GM12878 (cell line): ENCODE results near the gene ADGRL4. TPM values are rescaled to one million over a fixed set of nuclear protein-coding genes. Genes with fewer than 3 reads are reported as not detected.

Source experiments
- ATAC-seq: fragments of 200-7000 bp; cut with Tn5 transposase; 3 replicates; pipeline ENCODE4 v1.9.1; 2020; ENCODE audit warnings: mild to moderate bottlenecking, moderate library complexity
- BruUV-seq: library from RNA; stranded (reverse); fragments of 400-500 nt; replicated peaks from 2 replicates; lab custom pipeline; 2021; lab: Mats Ljungman, UMichigan
- CTCF ChIA-PET: fragments of 300-600 bp; sonication (Branson Sonifier 250); formaldehyde crosslinking; extraction: SDS; loops from one replicate; lab custom pipeline; 2021; ENCODE audit warnings: inconsistent platforms; lab: Yijun Ruan, JAX
- POLR2A ChIA-PET: fragments of 350-600 bp; formaldehyde crosslinking; extraction: SDS; loops from one replicate; lab custom pipeline; 2021; ENCODE audit warnings: inconsistent platforms; lab: Charles Lee
- RAD21 ChIA-PET: fragments of 300-600 bp; sonication (Branson Sonifier 250); formaldehyde crosslinking; loops from one replicate; lab custom pipeline; 2023; ENCODE audit warnings: antibody characterized with exemption; ENCODE audit not compliant: unreplicated experiment; lab: Charles Lee
- SMC1A ChIA-PET: fragments of 300-600 bp; sonication (Branson Sonifier 250); formaldehyde crosslinking; loops from one replicate; lab custom pipeline; 2023; ENCODE audit not compliant: unreplicated experiment, uncharacterized antibody; lab: Charles Lee
- DNase-seq: peaks from one replicate; pipeline ENCODE4 v3.0.0-alpha.2; 2011; ENCODE audit warnings: low read depth, low spot score
- FAIRE-seq: peaks from 3 replicates; lab custom pipeline; 2011; peaks lifted over from hg19 to GRCh38; lab: Jason Lieb, UNC
- H2AFZ ChIP-seq: 2 replicates; pipeline ENCODE4 v1.6.0; 2011; ENCODE audit warnings: low read depth, low read length, control low read depth; ENCODE audit not compliant: control insufficient read depth
- H3K27ac ChIP-seq: 2 replicates; pipeline ENCODE4 v1.5.1; 2011; ENCODE audit warnings: control low read depth; ENCODE audit not compliant: control insufficient read depth, insufficient read depth
- H3K27me3 ChIP-seq, 2 experiments: replicated peaks in 1 of 2; 2 replicates each; pipeline versions ENCODE4 v1.6.0 to v1.6.1; 2011; ENCODE audit warnings: low read length in 1 of 2; ENCODE audit not compliant: control insufficient read depth in 2 of 2, insufficient read depth in 2 of 2
- H3K36me3 ChIP-seq, 2 experiments: 2 replicates each; pipeline ENCODE4 v1.5.1; 2011; ENCODE audit warnings: low read length in 1 of 2; ENCODE audit not compliant: control insufficient read depth in 2 of 2, insufficient read depth in 2 of 2
- H3K4me1 ChIP-seq: 2 replicates; pipeline ENCODE4 v1.6.1; 2011; ENCODE audit warnings: mild to moderate bottlenecking, low read length, moderate library complexity, mixed read lengths; ENCODE audit not compliant: control insufficient read depth, insufficient read depth
- H3K4me2 ChIP-seq: 2 replicates; pipeline ENCODE4 v1.6.0; 2011; ENCODE audit warnings: control low read depth; ENCODE audit not compliant: control insufficient read depth, insufficient read depth
- H3K4me3 ChIP-seq: fragments of 200-600 bp; sonication (generic); 2 replicates; pipeline ENCODE4 v1.5.1; 2016
- H3K79me2 ChIP-seq: 2 replicates; pipeline ENCODE4 v1.6.0; 2011; ENCODE audit warnings: low read length; ENCODE audit not compliant: control insufficient read depth, insufficient read depth
- H3K9ac ChIP-seq: 2 replicates; pipeline ENCODE4 v1.8.0; 2011; ENCODE audit warnings: low read length, control low read depth, mixed read lengths; ENCODE audit not compliant: control insufficient read depth, insufficient read depth
- H3K9me3 ChIP-seq: replicated peaks from 3 replicates; pipeline ENCODE4 v1.5.1; 2011; ENCODE audit warnings: mild to moderate bottlenecking, low read length; ENCODE audit not compliant: control insufficient read depth, insufficient read depth
- H4K20me1 ChIP-seq: 2 replicates; pipeline ENCODE4 v1.6.0; 2011; ENCODE audit not compliant: control insufficient read depth, insufficient read depth
- CBX5 ChIP-seq: sonication (generic); IDR thresholded peaks from 2 replicates; pipeline ENCODE4 v1.6.1; 2016; ENCODE audit warnings: low read depth, moderate library complexity, mild to moderate bottlenecking, inconsistent platforms
- CREM ChIP-seq: IDR thresholded peaks from 2 replicates; pipeline ENCODE4 v1.6.1; 2014; ENCODE audit warnings: antibody characterized with exemption, low read depth
- GABPA ChIP-seq: IDR thresholded peaks from 2 replicates; pipeline ENCODE4 v1.6.1; 2014; ENCODE audit warnings: antibody characterized with exemption, low read depth, mild to moderate bottlenecking, inconsistent platforms
- IKZF2 ChIP-seq, 2 experiments: fragments of 450-650 bp; IDR thresholded peaks; 2 replicates each; pipeline ENCODE4 v1.6.1; 2017; ENCODE audit warnings: mild to moderate bottlenecking in 2 of 2, moderate library complexity in 2 of 2
- IRF4 ChIP-seq: IDR thresholded peaks from 2 replicates; pipeline ENCODE4 v1.6.1; 2011; ENCODE audit warnings: low read depth, low read length
- MTA2 ChIP-seq: fragments of 450-650 bp; IDR thresholded peaks from 2 replicates; pipeline ENCODE4 v1.6.1; 2016; ENCODE audit warnings: low read depth, mild to moderate bottlenecking, moderate library complexity
- NFIC ChIP-seq: IDR thresholded peaks from 2 replicates; pipeline ENCODE4 v1.6.1; 2012; ENCODE audit warnings: low read depth, mild to moderate bottlenecking, inconsistent platforms, low read length, moderate library complexity
- NFXL1 ChIP-seq: fragments of 450-650 bp; IDR thresholded peaks from 2 replicates; pipeline ENCODE4 v1.6.1; 2017; ENCODE audit warnings: antibody characterized with exemption, mild to moderate bottlenecking, borderline replicate concordance
- NFYA ChIP-seq: IDR thresholded peaks from 2 replicates; pipeline ENCODE4 v1.6.1; 2011; ENCODE audit warnings: low read depth, mild to moderate bottlenecking, low read length, improper control_type of control experiment, borderline replicate concordance
- NKRF ChIP-seq: fragments of 450-650 bp; conservative IDR thresholded peaks from 2 replicates; pipeline ENCODE4 v1.6.1; 2017; ENCODE audit warnings: mild to moderate bottlenecking, moderate library complexity
- POLR2AphosphoS5 ChIP-seq: IDR thresholded peaks from 2 replicates; pipeline ENCODE4 v1.6.1; 2011; ENCODE audit warnings: mild to moderate bottlenecking, low read length, inconsistent platforms
- ZNF384 ChIP-seq: IDR thresholded peaks from 2 replicates; pipeline ENCODE4 v1.6.1; 2012; ENCODE audit warnings: low read depth, mild to moderate bottlenecking, low read length, improper control_type of control experiment, borderline replicate concordance
- WGBS: methylation state at CpG from one replicate; pipeline ENCODE4 v1.1.6; 2016; ENCODE audit warnings: low lambda C conversion rate; ENCODE audit not compliant: insufficient replicate concordance, insufficient coverage; ENCODE audit errors: missing lambda C conversion rate; 5-methylcytosine and 5-hydroxymethylcytosine counted together
- in situ Hi-C: fragments of 300-500 bp; cut with MboI; formaldehyde crosslinking; loops from 9 replicates; pipeline ENCODE4 v1.14.3; 2018; ENCODE audit warnings: mixed read lengths
- intact Hi-C: fragments of 100-400 bp; cut with micrococcal nuclease; formaldehyde crosslinking; loops from one replicate; pipeline ENCODE4 v1.14.2; 2022; ENCODE audit not compliant: unreplicated experiment
- polyA plus RNA-seq, 11 experiments: library from polyadenylated mRNA; depleted of rRNA in 4 of 11; unstranded in 6 of 11; stranded (reverse) in 5 of 11; fragments of >200 nt; fragmentation: Nextera tagmentation in 4 of 11; fragmentation: Illumina TruSeq in 1 of 11; extraction: Ambion mirVana in 4 of 11; extraction: Trizol in 1 of 11; gene quantifications; 1 replicate in 1 of 11; 2 replicates in 10 of 11; pipeline versions ENCODE4 v1.2.1 to v1.2.3, GENCODE V29; 2011 to 2016; ENCODE audit warnings: inconsistent platforms in 2 of 11, missing spikeins in 2 of 11, low read depth in 1 of 11
- total RNA-seq, 4 experiments: library from RNA; depleted of rRNA in 3 of 4; stranded (reverse); fragments of >200 nt in 3 of 4; fragmentation: Illumina TruSeq in 1 of 4; extraction: Trizol in 1 of 4; gene quantifications; 2 replicates each; pipeline versions ENCODE4 v1.2.1 to v1.2.3, GENCODE V29; 2013 to 2021

Gene ADGRL4
- total and polyA plus RNA-seq, 10 of the 15 experiments (the other 5 are each of a cell fraction or from before 2014, with no cell fraction given): not detected

- 85% methylated on average over 3 of the region's 3 CpGs for WGBS
- H3K9ac ChIP-seq: no peak overlapping the region
- no peaks in the 10 kb centered on the region for H3K36me3 ChIP-seq
- ChIA-PET CTCF (no interaction called here), SMC1A (interaction anchor here (1.2 kb wide), 1 partner anchor 10 kb away, joined by 3 read pairs; no protein-coding TSS in a partner anchor), RAD21 (interaction anchor here (1.1 kb wide), 1 partner anchor 205 kb away, joined by 4 read pairs; no protein-coding TSS in a partner anchor)
- no peak for ATAC-seq
- intact Hi-C loops (loop anchor here (2.0 to 10.0 kb wide), 5 partner anchors 151 to 427 kb away; no protein-coding TSS in a partner anchor), in situ Hi-C loops (no loop called here)
- H4K20me1 ChIP-seq: no peaks in the 10 kb centered on the region
- H3K4me1 ChIP-seq: peaks cover 8% of the 10 kb centered on the region; the same call in 1 of the 2 replicates
- no peak for DNase-seq
- no peaks in the 10 kb centered on the region for H3K79me2 ChIP-seq
- TF ChIP-seq IKZF2 (IDR thresholded peaks at IDR 0.05): no peak
- no peak for TF ChIP-seq NKRF
- no peak for TF ChIP-seq NFIC
- no peak for TF ChIP-seq IRF4
- no peak for TF ChIP-seq CREM
- TF ChIP-seq MTA2: no peak
- no peak for TF ChIP-seq POLR2AphosphoS5
- TF ChIP-seq CBX5: no peak
- TF ChIP-seq NFXL1: no peak
- TF ChIP-seq ZNF384: no peak
- no peak for TF ChIP-seq NFYA
- no peak for TF ChIP-seq GABPA
- TF ChIP-seq, all 136 proteins: peak for 0
- FAIRE-seq: no peak
- POLR2A ChIA-PET: no interaction called here
- H3K27ac ChIP-seq: no peak overlapping the region
- BruUV-seq: no TSS peak
- H3K9me3 ChIP-seq: peaks cover 12% of the 10 kb centered on the region
- H3K27me3 ChIP-seq: no peaks in the 10 kb centered on the region
- H3K4me3 ChIP-seq: no peak overlapping the region
- no peak overlapping the region for H3K4me2 ChIP-seq
- no peak overlapping the region for H2AFZ ChIP-seq
Observed at GRCh38 chr1:79041666-79042065, 35.1 kb upstream of the ADGRL4 start.
